Nephron progenitor cell (in vitro differentiated cells): Measurements from ENCODE around the gene CHCT1.

ENCODE experiments used
- DNase-seq: peaks from one replicate; pipeline ENCODE4 v3.0.0; 2021
- H3K27ac Mint-ChIP-seq: 2 replicates; pipeline ENCODE4 v1.8.0; 2021; ENCODE audit warnings: mild to moderate bottlenecking, moderate library complexity, mixed read lengths
- H3K27me3 Mint-ChIP-seq: 2 replicates; pipeline ENCODE4 v1.8.0; 2021; ENCODE audit warnings: mild to moderate bottlenecking, low read depth, mixed read lengths; ENCODE audit not compliant: poor library complexity
- H3K36me3 Mint-ChIP-seq: 2 replicates; pipeline ENCODE4 v1.8.0; 2021; ENCODE audit warnings: low read depth, mixed read lengths
- H3K4me1 Mint-ChIP-seq: 2 replicates; pipeline ENCODE4 v1.8.0; 2021; ENCODE audit warnings: mixed read lengths
- H3K4me3 Mint-ChIP-seq: 2 replicates; pipeline ENCODE4 v1.8.0; 2021; ENCODE audit warnings: mild to moderate bottlenecking, moderate library complexity, mixed read lengths
- H3K9me3 Mint-ChIP-seq: 2 replicates; pipeline ENCODE4 v1.8.0; 2021; ENCODE audit warnings: mild to moderate bottlenecking, moderate library complexity, mixed read lengths
- TF ChIP-seq, protein P1 (sequence below): fragments of 200-600 bp; sonication (generic); IDR thresholded peaks from 2 replicates; pipeline ENCODE4 v1.5.0; 2021; ENCODE audit warnings: antibody characterized with exemption

The CHCT1 gene

DNA sequence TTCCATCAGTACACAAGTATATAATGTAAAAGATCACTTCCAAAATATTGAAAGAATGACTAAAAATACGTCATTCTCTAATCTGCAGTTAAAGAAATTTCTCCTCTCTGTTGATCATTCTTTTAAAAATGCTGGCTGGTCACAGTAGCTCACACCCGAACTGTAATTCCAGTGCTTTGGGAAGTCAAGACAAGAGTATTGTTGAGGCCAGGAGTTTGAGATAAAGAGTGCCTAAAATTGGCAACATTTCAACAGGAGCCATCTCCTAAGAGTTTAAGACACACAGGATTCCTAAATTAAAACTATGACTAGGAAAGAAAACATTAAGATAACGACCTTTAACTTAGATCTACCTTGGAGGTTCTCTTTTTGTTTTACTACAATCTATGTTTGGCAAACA, 25.9 kb upstream of the CHCT1 start:
- no peaks in the 10 kb centered on the region for H3K36me3 Mint-ChIP-seq
- no peaks in the 10 kb centered on the region for H3K27me3 Mint-ChIP-seq
- H3K4me1 Mint-ChIP-seq, result peaks cover 16% of the 10 kb centered on the region
- DNase-seq, result no peak
- H3K27ac Mint-ChIP-seq, result no peak overlapping the region
- no peaks in the 10 kb centered on the region for H3K9me3 Mint-ChIP-seq
- no peak overlapping the region for H3K4me3 Mint-ChIP-seq
- TF ChIP-seq, protein P1, sequence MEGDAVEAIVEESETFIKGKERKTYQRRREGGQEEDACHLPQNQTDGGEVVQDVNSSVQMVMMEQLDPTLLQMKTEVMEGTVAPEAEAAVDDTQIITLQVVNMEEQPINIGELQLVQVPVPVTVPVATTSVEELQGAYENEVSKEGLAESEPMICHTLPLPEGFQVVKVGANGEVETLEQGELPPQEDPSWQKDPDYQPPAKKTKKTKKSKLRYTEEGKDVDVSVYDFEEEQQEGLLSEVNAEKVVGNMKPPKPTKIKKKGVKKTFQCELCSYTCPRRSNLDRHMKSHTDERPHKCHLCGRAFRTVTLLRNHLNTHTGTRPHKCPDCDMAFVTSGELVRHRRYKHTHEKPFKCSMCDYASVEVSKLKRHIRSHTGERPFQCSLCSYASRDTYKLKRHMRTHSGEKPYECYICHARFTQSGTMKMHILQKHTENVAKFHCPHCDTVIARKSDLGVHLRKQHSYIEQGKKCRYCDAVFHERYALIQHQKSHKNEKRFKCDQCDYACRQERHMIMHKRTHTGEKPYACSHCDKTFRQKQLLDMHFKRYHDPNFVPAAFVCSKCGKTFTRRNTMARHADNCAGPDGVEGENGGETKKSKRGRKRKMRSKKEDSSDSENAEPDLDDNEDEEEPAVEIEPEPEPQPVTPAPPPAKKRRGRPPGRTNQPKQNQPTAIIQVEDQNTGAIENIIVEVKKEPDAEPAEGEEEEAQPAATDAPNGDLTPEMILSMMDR, result no peak

DNA sequence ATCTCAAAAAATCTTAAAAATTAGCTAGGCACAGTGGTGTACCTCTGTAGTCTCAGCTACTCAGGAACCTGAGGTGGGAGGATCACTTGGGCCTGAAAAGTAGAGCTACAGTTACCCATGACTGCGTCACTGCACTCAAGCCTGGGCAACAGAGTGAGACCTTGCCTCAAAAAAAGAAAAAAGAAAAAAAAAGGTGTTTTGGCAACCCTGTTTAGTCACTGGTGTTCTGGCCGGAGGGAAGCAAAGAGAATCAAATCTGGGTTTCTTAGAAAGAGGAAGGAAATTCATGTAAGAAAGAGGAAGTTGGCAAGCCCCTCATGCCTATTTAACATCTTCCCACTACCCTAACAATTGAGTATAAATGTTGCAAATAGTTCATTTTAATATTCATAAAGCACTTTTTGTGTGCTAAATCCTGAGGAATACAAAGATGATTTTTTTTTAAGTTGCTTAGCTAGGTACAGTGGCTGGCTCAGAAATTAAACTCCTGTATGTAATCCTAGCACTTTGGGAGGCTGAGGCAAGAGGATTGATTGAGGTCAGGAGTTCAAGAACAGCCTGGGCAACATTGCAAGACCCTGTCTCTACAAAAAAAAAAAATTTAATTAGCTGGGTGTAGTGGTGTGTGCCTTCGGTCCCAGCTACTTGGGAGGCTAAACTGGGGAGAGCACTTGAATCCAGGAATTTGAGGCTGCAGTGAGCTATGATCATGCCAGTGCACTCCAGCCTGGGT, 23.9 kb upstream of the CHCT1 start:
- Mint-ChIP-seq H3K27me3 (peaks cover 2% of the 10 kb centered on the region), H3K4me1 (peaks cover 6% of the 10 kb centered on the region), H3K9me3 (no peaks in the 10 kb centered on the region), H3K36me3 (no peaks in the 10 kb centered on the region), H3K4me3 (no peak overlapping the region), H3K27ac (no peak overlapping the region)
- TF ChIP-seq, protein P1, result no peak
- no peak for DNase-seq

DNA sequence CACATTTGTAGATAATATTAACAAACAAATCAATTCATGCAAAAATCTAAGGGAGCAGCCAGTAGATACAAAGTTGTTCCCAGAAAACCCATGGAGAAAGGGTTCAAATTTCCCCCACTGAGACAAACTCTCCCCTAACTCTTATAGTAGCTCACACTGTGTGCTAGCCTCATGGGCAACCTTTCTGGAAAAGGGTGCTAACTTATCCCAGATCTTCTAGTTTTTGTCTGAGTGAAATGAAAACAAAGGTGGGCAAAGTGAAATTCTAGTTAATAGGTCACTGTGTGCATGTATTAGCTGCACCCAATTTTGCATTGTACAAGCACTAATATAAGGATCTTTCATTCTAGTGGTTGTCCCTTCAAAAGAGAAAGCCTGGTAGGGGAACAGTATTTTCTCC, 20.5 kb upstream of the CHCT1 start:
- TF ChIP-seq, protein P1, result no peak
- no peak overlapping the region for H3K27ac Mint-ChIP-seq
- H3K9me3 Mint-ChIP-seq, result peaks cover under 1% of the 10 kb centered on the region

DNA sequence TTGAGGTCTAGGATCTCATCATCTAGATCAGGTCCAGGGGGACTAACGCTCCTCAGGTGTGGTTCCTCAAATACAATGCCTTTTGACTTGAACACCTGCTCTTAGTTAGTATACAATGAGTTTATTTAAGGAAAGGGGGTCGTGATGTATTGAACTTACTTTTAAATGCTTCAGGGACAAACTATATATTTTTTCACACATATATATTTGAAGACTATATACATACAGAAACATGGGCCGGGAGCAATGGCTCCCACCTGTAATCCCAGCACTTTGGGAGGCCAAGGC, 18.8 kb upstream of the CHCT1 start:
- no peak overlapping the region for H3K4me3 Mint-ChIP-seq
- H3K4me1 Mint-ChIP-seq, result peaks cover under 1% of the 10 kb centered on the region
- no peaks in the 10 kb centered on the region for H3K36me3 Mint-ChIP-seq
- peaks cover 10% of the 10 kb centered on the region for H3K27me3 Mint-ChIP-seq
- DNase-seq, result no peak
- TF ChIP-seq, protein P1, result no peak
- no peak overlapping the region for H3K27ac Mint-ChIP-seq
- H3K9me3 Mint-ChIP-seq, result peaks cover 8% of the 10 kb centered on the region

More for the DNA sequence above, 20.5 kb upstream of the CHCT1 start:
- no peak overlapping the region for H3K4me3 Mint-ChIP-seq
- H3K27me3 Mint-ChIP-seq, result peaks cover 10% of the 10 kb centered on the region
- no peak for DNase-seq
- H3K4me1 Mint-ChIP-seq, result peaks cover 5% of the 10 kb centered on the region
- no peaks in the 10 kb centered on the region for H3K36me3 Mint-ChIP-seq

DNA sequence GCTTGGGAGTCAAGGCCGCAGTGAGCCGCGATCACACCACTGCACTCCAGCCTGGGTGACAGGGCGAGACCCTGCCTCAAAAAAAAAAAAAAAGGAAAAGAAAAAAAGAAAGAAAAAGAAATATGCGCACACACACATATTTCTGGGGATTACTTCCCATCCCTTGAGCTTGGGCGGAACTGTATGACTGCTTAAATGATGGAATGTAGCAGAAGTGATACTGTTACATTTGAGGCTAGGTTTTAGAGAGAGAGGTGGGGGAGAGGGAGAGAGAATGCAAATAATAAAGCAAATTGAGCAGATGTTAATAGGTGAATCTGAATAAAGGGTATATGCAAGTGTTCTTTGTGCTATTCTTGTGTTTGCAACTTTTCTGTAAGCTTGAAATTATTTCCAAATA, 18.3 kb upstream of the CHCT1 start:
- Mint-ChIP-seq H3K36me3 (no peaks in the 10 kb centered on the region), H3K4me3 (no peak overlapping the region), H3K9me3 (peaks cover 11% of the 10 kb centered on the region), H3K27me3 (peaks cover 13% of the 10 kb centered on the region), H3K27ac (no peak overlapping the region), H3K4me1 (no peaks in the 10 kb centered on the region)
- TF ChIP-seq, protein P1, result no peak
- DNase-seq, result no peak

DNA sequence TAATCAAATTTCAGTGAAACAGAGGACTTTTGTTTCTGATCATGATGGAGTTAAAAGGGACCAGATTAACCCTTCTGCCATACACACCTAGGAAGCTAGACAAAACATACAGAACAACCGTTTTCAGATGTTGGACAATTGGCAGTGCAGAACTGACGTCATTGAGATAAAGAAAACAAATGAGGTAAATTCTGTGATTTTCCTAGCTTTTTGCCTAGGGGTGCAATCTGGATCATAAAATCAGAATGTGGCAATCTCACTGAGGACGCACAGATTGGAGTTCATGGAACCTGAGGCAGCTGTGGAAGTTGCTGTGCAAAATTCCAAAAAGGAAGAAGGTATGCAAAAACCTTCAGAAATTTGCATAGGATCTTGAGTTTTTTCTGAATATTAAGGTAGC, 15.4 kb upstream of the CHCT1 start:
- Mint-ChIP-seq H3K9me3 (peaks cover 18% of the 10 kb centered on the region), H3K4me3 (no peak overlapping the region), H3K36me3 (no peaks in the 10 kb centered on the region)

More for the DNA sequence above, 15.4 kb upstream of the CHCT1 start:
- TF ChIP-seq, protein P1, result no peak
- peaks cover 13% of the 10 kb centered on the region for H3K27me3 Mint-ChIP-seq
- H3K4me1 Mint-ChIP-seq, result no peaks in the 10 kb centered on the region
- no peak overlapping the region for H3K27ac Mint-ChIP-seq
- no peak for DNase-seq
